ENCODE results near the gene IL1F10. TPM values are rescaled to one million over a fixed set of nuclear protein-coding genes. Genes with fewer than 3 reads are reported as not detected.

The IL1F10 gene
- total and polyA plus RNA-seq, 2 donors (not counting 3 experiments of a cell fraction or from before 2014, with no cell fraction given), result not detected

DNA sequence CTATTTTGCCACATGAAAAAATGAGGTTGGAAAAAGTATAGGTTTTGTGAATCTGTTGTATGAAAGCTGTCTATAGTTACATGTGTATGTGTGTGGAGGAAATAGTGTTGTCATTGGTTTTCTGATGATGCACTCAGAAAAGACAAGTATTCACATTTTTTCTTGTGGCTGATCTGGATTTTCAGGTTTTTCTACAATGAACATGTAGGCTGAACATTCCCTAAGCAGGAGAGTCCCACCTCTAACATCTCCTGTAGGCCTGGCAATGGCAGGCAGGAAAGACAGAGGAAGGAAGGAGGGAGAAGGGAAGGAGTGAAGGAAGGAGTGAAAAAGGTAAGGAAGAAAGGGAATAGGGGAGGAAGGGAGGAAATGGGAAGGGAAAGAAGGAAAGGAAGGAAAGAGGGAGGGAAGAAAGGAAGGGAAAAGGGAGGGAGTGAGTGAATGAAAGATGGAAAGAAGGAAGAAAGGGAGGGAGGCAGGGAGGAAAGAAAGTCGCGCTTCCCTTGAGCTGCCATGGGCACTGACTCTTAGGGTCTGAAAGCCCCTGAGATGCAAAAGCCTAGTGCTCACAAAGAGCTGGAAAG is 9.3 kb upstream of the IL1F10 start:
- no peaks in the 10 kb centered on the region for H4K20me1 ChIP-seq (replicated peaks; ENCODE audit: control insufficient read depth, extremely low read depth, insufficient read depth, low read length)
- POLR2A ChIA-PET, result no interaction called here
- no peaks in the 10 kb centered on the region for H3K27me3 ChIP-seq (ENCODE audit: control insufficient read depth in 2 of 2, insufficient read depth in 2 of 2, low read length in 2 of 2)
- no peaks in the 10 kb centered on the region for H3K9me1 ChIP-seq (replicated peaks; ENCODE audit: control insufficient read depth, extremely low read depth, insufficient read depth, low read length)
- H3K4me3 ChIP-seq (replicated peaks in 1 of 3; ENCODE audit: insufficient read depth in 1 of 3, low read depth in 1 of 3, low read length in 3 of 3), result no peak overlapping the region
- no peaks in the 10 kb centered on the region for H3K36me3 ChIP-seq (ENCODE audit: control insufficient read depth in 2 of 2, extremely low read depth in 1 of 2, insufficient read depth in 2 of 2, low read length in 2 of 2)
- no peak overlapping the region for H2AFZ ChIP-seq (ENCODE audit: low read depth, low read length)
- no peak overlapping the region for H3K9ac ChIP-seq (replicated peaks; ENCODE audit: extremely low read depth, insufficient read depth, low read length)
- dilution Hi-C loops (cut with MboI; ENCODE audit: extremely low pct_ligation_motif_present, low sequenced_read_pairs), result no loop called here
- TF ChIP-seq, protein P1, sequence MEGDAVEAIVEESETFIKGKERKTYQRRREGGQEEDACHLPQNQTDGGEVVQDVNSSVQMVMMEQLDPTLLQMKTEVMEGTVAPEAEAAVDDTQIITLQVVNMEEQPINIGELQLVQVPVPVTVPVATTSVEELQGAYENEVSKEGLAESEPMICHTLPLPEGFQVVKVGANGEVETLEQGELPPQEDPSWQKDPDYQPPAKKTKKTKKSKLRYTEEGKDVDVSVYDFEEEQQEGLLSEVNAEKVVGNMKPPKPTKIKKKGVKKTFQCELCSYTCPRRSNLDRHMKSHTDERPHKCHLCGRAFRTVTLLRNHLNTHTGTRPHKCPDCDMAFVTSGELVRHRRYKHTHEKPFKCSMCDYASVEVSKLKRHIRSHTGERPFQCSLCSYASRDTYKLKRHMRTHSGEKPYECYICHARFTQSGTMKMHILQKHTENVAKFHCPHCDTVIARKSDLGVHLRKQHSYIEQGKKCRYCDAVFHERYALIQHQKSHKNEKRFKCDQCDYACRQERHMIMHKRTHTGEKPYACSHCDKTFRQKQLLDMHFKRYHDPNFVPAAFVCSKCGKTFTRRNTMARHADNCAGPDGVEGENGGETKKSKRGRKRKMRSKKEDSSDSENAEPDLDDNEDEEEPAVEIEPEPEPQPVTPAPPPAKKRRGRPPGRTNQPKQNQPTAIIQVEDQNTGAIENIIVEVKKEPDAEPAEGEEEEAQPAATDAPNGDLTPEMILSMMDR (IDR thresholded peaks at IDR 0.05; ENCODE audit: extremely low read depth in 1 of 2, insufficient read depth in 1 of 2, low read depth in 1 of 2, low read length in 2 of 2), result no peak
- DNase-seq (ENCODE audit: low read depth, low spot score), result no peak
- H3K4me1 ChIP-seq (ENCODE audit: control insufficient read depth, extremely low read depth, insufficient read depth, low read length), result no peaks in the 10 kb centered on the region
- no peak for FAIRE-seq
- no peaks in the 10 kb centered on the region for H3K79me2 ChIP-seq (ENCODE audit: control insufficient read depth, insufficient read depth, low read length)
- no peak overlapping the region for H3K4me2 ChIP-seq (ENCODE audit: insufficient read depth, low read length)
- H3K9me3 ChIP-seq (replicated peaks; ENCODE audit: control insufficient read depth, insufficient read depth, low read length), result no peaks in the 10 kb centered on the region
- CTCF ChIA-PET, result interaction anchor here (1.0 kb wide), 1 partner anchor 13 kb away, joined by 4 read pairs; no protein-coding TSS in a partner anchor
- no peak overlapping the region for H3K27ac ChIP-seq (ENCODE audit: insufficient read depth, low read depth, low read length)
- no TSS peak for BruUV-seq (replicated peaks)
- intact Hi-C loops (cut with micrococcal nuclease), result no loop called here

DNA sequence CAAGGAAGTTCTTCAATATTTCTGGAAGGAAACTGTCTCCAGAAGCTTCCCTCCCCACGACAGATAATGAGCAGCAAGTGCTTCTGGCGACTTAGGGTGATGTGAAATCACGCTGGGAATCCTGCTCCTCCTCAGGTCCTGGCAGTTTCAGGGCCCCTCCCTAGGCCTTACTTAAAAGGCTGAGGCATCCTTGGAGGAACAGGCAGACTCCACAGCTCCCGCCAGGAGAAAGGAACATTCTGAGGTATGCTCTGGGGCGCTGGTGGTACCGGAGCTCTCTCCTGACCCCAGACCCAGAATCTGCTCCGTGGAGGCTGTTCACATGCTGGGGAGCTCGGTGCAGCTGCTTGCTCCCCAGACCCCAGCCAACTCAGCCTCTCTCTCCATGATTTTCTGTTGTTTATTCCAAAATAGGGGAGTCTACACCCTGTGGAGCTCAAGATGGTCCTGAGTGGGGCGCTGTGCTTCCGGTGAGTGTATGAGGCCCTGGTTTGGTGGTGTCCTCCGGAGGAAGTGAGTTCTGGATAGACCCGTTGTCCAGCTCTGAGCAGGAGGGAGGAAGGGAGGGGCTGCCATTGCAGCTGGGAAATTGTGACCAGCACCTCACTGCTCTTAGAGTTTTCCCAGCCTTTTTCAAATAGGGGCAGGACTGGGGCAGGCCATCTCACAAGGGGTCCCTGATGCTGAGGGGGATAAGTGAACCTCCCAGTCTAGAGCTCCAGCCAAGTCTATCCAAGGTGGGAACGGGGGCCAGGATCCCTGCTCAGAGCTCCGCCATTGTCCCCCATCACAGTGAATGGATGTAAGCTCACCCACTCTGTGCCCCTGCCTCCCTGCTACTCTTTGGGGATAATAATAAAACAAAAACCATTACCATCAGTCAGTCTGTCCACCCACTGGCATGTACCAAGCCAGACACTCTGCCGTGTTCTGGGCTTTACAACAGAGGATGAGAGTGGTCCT is 8.5 kb upstream of the IL1F10 start, which contains the start of gene IL36RN:
TSS of gene IL36RN (plus strand) at position 201 of the 963 bp plus-strand sequence. CDS start at position 442, 241 bp downstream.
- Histone ChIP-seq H3K79me2 (ENCODE audit: control insufficient read depth, insufficient read depth, low read length) (no peaks in the 10 kb centered on the region), H3K27ac (ENCODE audit: insufficient read depth, low read depth, low read length) (no peak within 1 kb of the TSS), H3K4me2 (ENCODE audit: insufficient read depth, low read length) (no peak within 1 kb of the TSS), H3K4me1 (ENCODE audit: control insufficient read depth, extremely low read depth, insufficient read depth, low read length) (no peaks in the 10 kb centered on the region), H3K27me3 (ENCODE audit: control insufficient read depth in 2 of 2, insufficient read depth in 2 of 2, low read length in 2 of 2) (no peaks in the 10 kb centered on the region), H3K9me3 (replicated peaks; ENCODE audit: control insufficient read depth, insufficient read depth, low read length) (no peaks in the 10 kb centered on the region), H3K9ac (replicated peaks; ENCODE audit: extremely low read depth, insufficient read depth, low read length) (no peak within 1 kb of the TSS), H2AFZ (ENCODE audit: low read depth, low read length) (no peak within 1 kb of the TSS), H3K9me1 (replicated peaks; ENCODE audit: control insufficient read depth, extremely low read depth, insufficient read depth, low read length) (no peaks in the 10 kb centered on the region), H4K20me1 (replicated peaks; ENCODE audit: control insufficient read depth, extremely low read depth, insufficient read depth, low read length) (no peaks in the 10 kb centered on the region), H3K4me3 (replicated peaks in 1 of 3; ENCODE audit: insufficient read depth in 1 of 3, low read depth in 1 of 3, low read length in 3 of 3) (no peak within 1 kb of the TSS), H3K36me3 (ENCODE audit: control insufficient read depth in 2 of 2, extremely low read depth in 1 of 2, insufficient read depth in 2 of 2, low read length in 2 of 2) (no peaks in the 10 kb centered on the region)
- FAIRE-seq, result no peak
- dilution Hi-C loops (cut with MboI; ENCODE audit: extremely low pct_ligation_motif_present, low sequenced_read_pairs), result no loop called here
- ChIA-PET CTCF (interaction anchor here (1.0 kb wide), 2 partner anchors 12 to 18 kb away, joined by 3 to 4 read pairs; no protein-coding TSS in a partner anchor), POLR2A (no interaction called here)
- DNase-seq (ENCODE audit: low read depth, low spot score), result no peak
- BruUV-seq (replicated peaks), result no TSS peak
- intact Hi-C loops (cut with micrococcal nuclease), result no loop called here
- no peak for TF ChIP-seq MYC (IDR thresholded peaks at IDR 0.05; ENCODE audit: low read depth, low read length)
- TF ChIP-seq, protein P1 (IDR thresholded peaks at IDR 0.05; ENCODE audit: extremely low read depth in 1 of 2, insufficient read depth in 1 of 2, low read depth in 1 of 2, low read length in 2 of 2), result no peak
- TF ChIP-seq POLR2A (IDR thresholded peaks at IDR 0.05; ENCODE audit: low read depth, low read length), result no peak
- TF ChIP-seq, protein P2, sequence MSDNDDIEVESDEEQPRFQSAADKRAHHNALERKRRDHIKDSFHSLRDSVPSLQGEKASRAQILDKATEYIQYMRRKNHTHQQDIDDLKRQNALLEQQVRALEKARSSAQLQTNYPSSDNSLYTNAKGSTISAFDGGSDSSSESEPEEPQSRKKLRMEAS (IDR thresholded peaks at IDR 0.05; ENCODE audit: insufficient read depth, insufficient read length), result no peak
- TF ChIP-seq FOS (IDR thresholded peaks at IDR 0.05; ENCODE audit: borderline replicate concordance, insufficient read depth, low read length), result no peak
- TF ChIP-seq POLR2AphosphoS5 (IDR thresholded peaks at IDR 0.05; ENCODE audit: insufficient read depth, low read depth, low read length), result no peak
- no peak for TF ChIP-seq EZH2 (IDR thresholded peaks at IDR 0.05; ENCODE audit: borderline replicate concordance, low read depth, low read length, severe bottlenecking)
- TF ChIP-seq GATA2 (IDR thresholded peaks at IDR 0.05; ENCODE audit: insufficient read depth, insufficient read length, low read depth, low read length), result no peak
- no peak for TF ChIP-seq JUN (IDR thresholded peaks at IDR 0.05; ENCODE audit: borderline replicate concordance, insufficient read depth, insufficient read length, low read depth)

Measured in endothelial cell of umbilical vein (primary cell).